Vagina (tissue), 2 donors: ENCODE data around the gene MYEOV. TPM values are rescaled to one million over a fixed set of nuclear protein-coding genes. Genes with fewer than 3 reads are reported as not detected.

Experiments
- DNase-seq, 2 donors: peaks; one replicate each; pipeline ENCODE4 v3.0.0-alpha.2; 2017; ENCODE audit errors: extremely low spot score in 2 of 2
- H3K27ac ChIP-seq: fragments of 200-600 bp; sonication (generic); one replicate; pipeline ENCODE4 v1.5.1; 2019
- H3K27me3 ChIP-seq: fragments of 200-600 bp; sonication (generic); one replicate; pipeline ENCODE4 v1.5.1; 2019
- H3K36me3 ChIP-seq, 2 donors: fragments of 200-600 bp; sonication (generic); one replicate each; pipeline ENCODE4 v1.5.1; 2017 to 2019
- H3K4me1 ChIP-seq: fragments of 200-600 bp; sonication (generic); one replicate; pipeline ENCODE4 v1.5.1; 2019
- H3K4me3 ChIP-seq, 2 donors: fragments of 200-600 bp; sonication (generic); 1 replicate in 1 of 2; 2 replicates in 1 of 2; pipeline ENCODE4 v1.5.1; 2016 to 2019
- H3K9me3 ChIP-seq: fragments of 200-600 bp; sonication (generic); one replicate; pipeline ENCODE4 v1.5.1; 2019
- POLR2A ChIP-seq, 2 donors: fragments of 450-650 bp; IDR thresholded peaks; one replicate each; pipeline ENCODE4 v1.6.1; 2017; ENCODE audit warnings: antibody characterized with exemption in 2 of 2, mild to moderate bottlenecking in 2 of 2, moderate library complexity in 2 of 2
- POLR2AphosphoS5 ChIP-seq, 2 donors: sonication (generic); formaldehyde crosslinking; IDR thresholded peaks; one replicate each; pipeline ENCODE4 v1.9.0; 2017; ENCODE audit warnings: antibody characterized with exemption in 2 of 2, mild to moderate bottlenecking in 2 of 2, low read depth in 1 of 2; ENCODE audit not compliant: insufficient read depth in 1 of 2
- intact Hi-C: fragments of 100-400 bp; cut with DNase I; formaldehyde crosslinking; loops from one replicate; pipeline ENCODE4 v1.15.1; 2023
- total RNA-seq: library from RNA; depleted of rRNA; stranded (reverse); fragments of >200 nt; gene quantifications from one replicate; pipeline ENCODE4 v1.2.3, GENCODE V29; 2016
- TF ChIP-seq, protein P1 (sequence below), 3 experiments: fragments of 450-650 bp in 2 of 3; fragments of 200-600 bp in 1 of 3; sonication (generic) in 1 of 3; IDR thresholded peaks; one replicate each; pipeline ENCODE4 v1.5.1; 2017 to 2019; ENCODE audit warnings: antibody characterized with exemption in 3 of 3, mild to moderate bottlenecking in 2 of 3, moderate library complexity in 2 of 3

MYEOV gene
- total RNA-seq, 1 donor from 2014 or later = 13.3 TPM

DNA sequence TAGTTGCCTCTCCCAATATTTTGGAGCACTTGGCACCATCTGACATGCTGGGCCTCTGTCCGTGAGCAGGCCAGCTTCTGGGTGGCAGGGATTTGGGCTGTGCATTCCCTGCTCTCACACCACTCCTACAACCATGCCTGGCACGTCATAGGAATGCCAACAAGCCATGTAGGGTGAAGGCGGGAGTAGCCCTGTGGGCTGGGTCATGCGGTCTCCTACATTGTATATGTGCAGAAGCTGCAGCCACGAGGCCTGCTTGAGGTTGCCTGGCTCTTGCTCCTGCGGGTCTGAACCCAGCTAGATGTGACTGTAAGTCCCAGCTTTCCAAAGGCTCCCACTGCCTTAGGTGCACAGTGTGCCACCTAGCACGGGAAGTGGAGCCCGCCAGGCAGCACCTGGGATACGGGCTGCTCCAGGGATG is 14.5 kb downstream of the MYEOV start:
- no peaks in the 10 kb centered on the region for H3K36me3 ChIP-seq
- H3K27me3 ChIP-seq = no peaks in the 10 kb centered on the region
- H3K9me3 ChIP-seq = no peaks in the 10 kb centered on the region
- TF ChIP-seq, protein P1, sequence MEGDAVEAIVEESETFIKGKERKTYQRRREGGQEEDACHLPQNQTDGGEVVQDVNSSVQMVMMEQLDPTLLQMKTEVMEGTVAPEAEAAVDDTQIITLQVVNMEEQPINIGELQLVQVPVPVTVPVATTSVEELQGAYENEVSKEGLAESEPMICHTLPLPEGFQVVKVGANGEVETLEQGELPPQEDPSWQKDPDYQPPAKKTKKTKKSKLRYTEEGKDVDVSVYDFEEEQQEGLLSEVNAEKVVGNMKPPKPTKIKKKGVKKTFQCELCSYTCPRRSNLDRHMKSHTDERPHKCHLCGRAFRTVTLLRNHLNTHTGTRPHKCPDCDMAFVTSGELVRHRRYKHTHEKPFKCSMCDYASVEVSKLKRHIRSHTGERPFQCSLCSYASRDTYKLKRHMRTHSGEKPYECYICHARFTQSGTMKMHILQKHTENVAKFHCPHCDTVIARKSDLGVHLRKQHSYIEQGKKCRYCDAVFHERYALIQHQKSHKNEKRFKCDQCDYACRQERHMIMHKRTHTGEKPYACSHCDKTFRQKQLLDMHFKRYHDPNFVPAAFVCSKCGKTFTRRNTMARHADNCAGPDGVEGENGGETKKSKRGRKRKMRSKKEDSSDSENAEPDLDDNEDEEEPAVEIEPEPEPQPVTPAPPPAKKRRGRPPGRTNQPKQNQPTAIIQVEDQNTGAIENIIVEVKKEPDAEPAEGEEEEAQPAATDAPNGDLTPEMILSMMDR (IDR thresholded peaks at IDR 0.05) = no peak
- TF ChIP-seq POLR2AphosphoS5 (IDR thresholded peaks at IDR 0.05; ENCODE audit: insufficient read depth in 1 of 2, low read depth in 1 of 2) (no peak), POLR2A (IDR thresholded peaks at IDR 0.05) (no peak)
- peaks cover 8% of the 10 kb centered on the region for H3K4me1 ChIP-seq
- H3K4me3 ChIP-seq = no peak overlapping the region
- H3K27ac ChIP-seq = no peak overlapping the region
- DNase-seq = no peak
- intact Hi-C loops = no loop called here

DNA sequence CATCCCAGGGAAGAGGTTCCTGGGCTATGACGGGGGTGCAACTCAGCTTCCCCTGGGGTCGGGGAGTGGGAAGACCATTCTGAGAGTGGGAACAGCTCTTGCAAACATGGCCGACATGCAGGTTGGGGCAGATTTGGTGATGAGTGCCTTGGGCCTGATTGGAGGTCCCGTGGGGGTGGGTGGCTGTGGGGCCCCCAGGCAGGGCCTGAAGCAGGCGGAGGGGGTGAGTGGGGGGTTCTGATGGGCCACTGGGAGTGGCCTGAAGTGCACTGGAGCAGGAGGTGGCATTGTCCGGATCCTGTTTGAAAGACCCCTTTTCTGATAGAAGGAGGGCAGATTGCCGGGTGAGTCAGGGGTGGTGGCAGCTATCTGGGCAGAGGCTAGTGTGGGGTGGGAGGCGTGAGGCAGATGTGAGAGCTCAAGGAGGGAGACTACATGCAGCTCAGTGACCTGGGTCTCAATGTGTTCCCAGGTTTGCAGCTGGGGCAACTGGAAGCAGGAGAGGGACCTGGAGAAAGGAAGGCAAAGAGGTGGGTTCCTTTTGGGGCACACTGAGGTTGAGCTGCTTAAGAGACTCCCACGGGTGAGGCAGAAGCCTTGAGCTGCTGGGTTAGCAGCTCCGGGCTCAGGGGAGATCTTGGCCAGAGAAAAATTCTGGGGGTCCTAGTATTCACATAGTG is 15.1 kb downstream of the MYEOV start:
- peaks cover 8% of the 10 kb centered on the region for H3K4me1 ChIP-seq
- DNase-seq = no peak
- no peaks in the 10 kb centered on the region for H3K27me3 ChIP-seq
- no peak for TF ChIP-seq POLR2AphosphoS5 (IDR thresholded peaks at IDR 0.05; ENCODE audit: insufficient read depth in 1 of 2, low read depth in 1 of 2)
- no peak for TF ChIP-seq POLR2A (IDR thresholded peaks at IDR 0.05)
- H3K4me3 ChIP-seq = no peak overlapping the region
- H3K9me3 ChIP-seq = no peaks in the 10 kb centered on the region
- H3K36me3 ChIP-seq = no peaks in the 10 kb centered on the region
- intact Hi-C loops = no loop called here
- H3K27ac ChIP-seq = no peak overlapping the region

DNA sequence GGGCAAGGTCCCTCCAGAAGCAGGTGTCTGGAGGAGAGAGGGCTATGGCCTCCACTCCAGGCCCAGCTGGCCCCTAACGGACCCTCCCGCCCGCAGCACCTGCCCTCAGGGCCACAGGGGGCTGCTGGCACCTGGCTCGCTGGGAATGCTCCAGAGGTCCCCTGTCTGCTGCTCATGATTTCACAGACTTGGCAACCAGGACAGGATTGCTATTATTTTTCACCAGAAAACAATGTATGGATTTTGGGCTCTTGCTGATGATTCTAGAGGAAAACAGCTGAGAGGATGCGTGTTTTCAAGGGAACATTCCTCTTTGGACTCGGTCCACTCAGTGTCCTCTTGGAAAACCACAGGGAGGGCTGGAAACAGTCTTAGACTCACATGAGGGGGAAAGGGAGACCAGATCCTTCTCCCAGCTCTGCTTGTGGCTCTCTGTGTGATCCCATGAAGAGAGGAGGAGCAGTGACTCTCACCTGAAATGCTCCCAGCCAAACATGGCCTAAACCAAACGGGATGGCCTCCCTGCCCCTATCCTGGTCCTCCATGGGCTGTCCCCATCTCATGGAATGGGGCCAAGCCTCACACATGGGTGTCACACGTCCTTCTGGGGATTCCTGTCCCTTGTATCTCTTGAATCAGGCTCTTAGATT is 15.8 kb downstream of the MYEOV start:
- no peak for DNase-seq
- no peaks in the 10 kb centered on the region for H3K36me3 ChIP-seq
- TF ChIP-seq POLR2AphosphoS5 (IDR thresholded peaks at IDR 0.05; ENCODE audit: insufficient read depth in 1 of 2, low read depth in 1 of 2) (no peak), POLR2A (IDR thresholded peaks at IDR 0.05) (no peak)
- TF ChIP-seq, protein P1 (IDR thresholded peaks at IDR 0.05) = no peak
- intact Hi-C loops = no loop called here
- H3K9me3 ChIP-seq = no peaks in the 10 kb centered on the region
- H3K27ac ChIP-seq = no peak overlapping the region
- H3K27me3 ChIP-seq = no peaks in the 10 kb centered on the region
- H3K4me3 ChIP-seq = no peak overlapping the region
- peaks cover 8% of the 10 kb centered on the region for H3K4me1 ChIP-seq

DNA sequence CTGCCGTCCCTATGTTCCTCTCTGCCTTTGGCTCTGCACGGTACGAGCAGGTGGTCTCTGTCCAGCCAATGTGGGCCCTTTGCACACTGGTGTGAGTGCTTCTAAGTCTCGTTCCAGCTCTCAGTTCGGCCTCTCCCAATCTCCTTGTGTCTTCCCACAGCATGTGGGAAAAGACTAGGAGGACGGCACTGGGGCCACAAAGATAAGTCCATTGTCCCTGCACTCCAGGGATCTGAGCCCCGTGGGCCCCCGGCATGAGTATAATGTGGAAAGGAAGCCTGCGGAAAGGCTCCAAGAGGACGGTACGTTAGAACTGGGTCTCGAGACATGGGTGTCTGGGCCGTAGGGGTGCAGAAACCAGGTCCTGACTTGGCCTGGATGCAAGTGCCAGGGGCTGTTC is 16.4 kb downstream of the MYEOV start:
- no peaks in the 10 kb centered on the region for H3K9me3 ChIP-seq
- H3K36me3 ChIP-seq = no peaks in the 10 kb centered on the region
- intact Hi-C loops = no loop called here
- no peak overlapping the region for H3K4me3 ChIP-seq
- no peaks in the 10 kb centered on the region for H3K27me3 ChIP-seq
- DNase-seq = no peak
- no peak overlapping the region for H3K27ac ChIP-seq
- peaks cover 8% of the 10 kb centered on the region for H3K4me1 ChIP-seq
- TF ChIP-seq, protein P1 (IDR thresholded peaks at IDR 0.05) = no peak
- no peak for TF ChIP-seq POLR2A (IDR thresholded peaks at IDR 0.05)
- TF ChIP-seq POLR2AphosphoS5 (IDR thresholded peaks at IDR 0.05; ENCODE audit: insufficient read depth in 1 of 2, low read depth in 1 of 2) = no peak

DNA sequence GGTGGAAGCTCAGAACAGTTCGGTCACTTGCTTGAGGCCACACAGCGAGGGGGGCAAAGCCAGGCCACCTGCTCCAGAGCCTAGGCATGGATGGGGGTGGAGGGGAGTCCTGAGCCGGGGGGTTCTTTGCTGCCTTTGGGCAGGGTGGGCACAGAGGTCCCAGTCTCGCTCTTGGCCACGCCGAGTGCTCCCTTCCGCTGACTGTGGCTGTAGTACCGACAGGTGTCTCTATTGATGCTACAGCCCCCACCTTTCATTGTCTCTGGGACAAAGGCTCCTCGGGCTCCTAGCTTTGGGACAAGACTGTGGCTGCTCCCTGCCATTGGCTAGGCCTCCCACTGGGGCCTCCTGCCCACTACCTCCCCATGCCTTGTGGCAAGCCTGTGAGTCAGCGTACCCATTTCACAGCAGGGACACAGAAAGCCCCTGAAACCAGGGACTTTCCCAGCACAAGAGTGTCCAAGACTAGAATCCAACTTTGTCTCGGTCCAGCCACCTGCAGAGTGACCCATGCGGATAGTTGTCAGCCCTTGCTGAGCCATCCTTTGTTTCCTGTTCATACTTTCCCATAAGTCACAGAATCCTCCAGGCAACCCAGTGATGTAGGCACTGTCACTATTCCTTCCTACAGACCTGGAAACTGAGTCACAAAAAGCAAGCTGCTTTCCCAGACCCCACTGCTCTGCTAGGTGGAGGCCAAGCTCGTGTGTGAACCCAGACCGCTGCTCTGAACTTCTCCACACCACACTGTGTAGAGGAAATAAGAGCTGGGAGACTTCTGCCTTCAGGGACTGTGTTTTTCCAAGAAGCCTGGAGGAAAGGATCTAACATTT is 17.2 kb downstream of the MYEOV start:
- no peak overlapping the region for H3K27ac ChIP-seq
- H3K4me3 ChIP-seq = no peak overlapping the region
- no peaks in the 10 kb centered on the region for H3K27me3 ChIP-seq
- TF ChIP-seq POLR2AphosphoS5 (IDR thresholded peaks at IDR 0.05; ENCODE audit: insufficient read depth in 1 of 2, low read depth in 1 of 2) = no peak
- TF ChIP-seq, protein P1 (IDR thresholded peaks at IDR 0.05) = no peak
- no peak for TF ChIP-seq POLR2A (IDR thresholded peaks at IDR 0.05)
- intact Hi-C loops = no loop called here
- no peak for DNase-seq
- H3K36me3 ChIP-seq = no peaks in the 10 kb centered on the region
- H3K4me1 ChIP-seq = peaks cover 8% of the 10 kb centered on the region
- H3K9me3 ChIP-seq = no peaks in the 10 kb centered on the region
